A673 (cell line): ENCODE results near the gene CDKAL1.

Experiments
- EZH2 ChIP-seq: fragments of 200-600 bp; sonication (generic); IDR thresholded peaks from 2 replicates; pipeline ENCODE4 v1.6.1; 2017; ENCODE audit warnings: borderline replicate concordance, low read depth, mild to moderate bottlenecking, mixed read lengths, antibody characterized with exemption, low read length; ENCODE audit not compliant: poor library complexity, severe bottlenecking
- TF ChIP-seq, protein P1 (sequence below): fragments of 300-800, 200-600 bp; sonication (generic); conservative IDR thresholded peaks from 2 replicates; pipeline ENCODE4 v1.5.1; 2017; ENCODE audit warnings: low read depth, mild to moderate bottlenecking, antibody characterized with exemption, low read length, moderate library complexity, mixed read lengths

DNA sequence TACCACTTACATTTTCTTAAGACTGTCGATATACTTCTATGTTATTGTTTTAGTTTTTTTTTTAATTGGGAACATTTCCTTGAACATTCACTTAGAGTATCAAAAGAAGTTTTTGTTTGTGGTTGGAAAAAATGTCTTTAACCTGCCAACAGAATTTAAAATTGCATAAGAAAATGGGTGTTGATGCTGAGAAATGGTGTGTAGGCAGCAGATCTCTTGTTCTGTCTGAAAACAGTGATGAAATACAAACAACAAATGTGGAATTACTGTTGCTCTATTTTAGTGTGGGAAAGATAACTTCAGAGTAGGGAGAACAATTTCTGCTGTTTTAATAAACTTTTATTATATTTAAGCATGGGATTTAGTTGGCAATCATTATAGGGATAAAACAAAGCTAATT, 293.5 kb downstream of the CDKAL1 start:
- TF ChIP-seq, protein P1, sequence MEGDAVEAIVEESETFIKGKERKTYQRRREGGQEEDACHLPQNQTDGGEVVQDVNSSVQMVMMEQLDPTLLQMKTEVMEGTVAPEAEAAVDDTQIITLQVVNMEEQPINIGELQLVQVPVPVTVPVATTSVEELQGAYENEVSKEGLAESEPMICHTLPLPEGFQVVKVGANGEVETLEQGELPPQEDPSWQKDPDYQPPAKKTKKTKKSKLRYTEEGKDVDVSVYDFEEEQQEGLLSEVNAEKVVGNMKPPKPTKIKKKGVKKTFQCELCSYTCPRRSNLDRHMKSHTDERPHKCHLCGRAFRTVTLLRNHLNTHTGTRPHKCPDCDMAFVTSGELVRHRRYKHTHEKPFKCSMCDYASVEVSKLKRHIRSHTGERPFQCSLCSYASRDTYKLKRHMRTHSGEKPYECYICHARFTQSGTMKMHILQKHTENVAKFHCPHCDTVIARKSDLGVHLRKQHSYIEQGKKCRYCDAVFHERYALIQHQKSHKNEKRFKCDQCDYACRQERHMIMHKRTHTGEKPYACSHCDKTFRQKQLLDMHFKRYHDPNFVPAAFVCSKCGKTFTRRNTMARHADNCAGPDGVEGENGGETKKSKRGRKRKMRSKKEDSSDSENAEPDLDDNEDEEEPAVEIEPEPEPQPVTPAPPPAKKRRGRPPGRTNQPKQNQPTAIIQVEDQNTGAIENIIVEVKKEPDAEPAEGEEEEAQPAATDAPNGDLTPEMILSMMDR: no peak
- TF ChIP-seq EZH2: no peak
